Measurements from ENCODE around the gene PTH2. TPM values are rescaled to one million over a fixed set of nuclear protein-coding genes. Genes with fewer than 3 reads are reported as not detected.

Gene PTH2
- total RNA-seq, 2 experiments from 2014 or later, result not detected

GRCh38 chr19:49443366-49444099 lies 20.3 kb upstream of the PTH2 start:
- H3K4me1 Mint-ChIP-seq, result peaks cover 51% of the 10 kb centered on the region
- CTCF ChIA-PET, result interaction anchor here (0.6 to 2.8 kb wide), 22 partner anchors 8 to 222 kb away, joined by 3 to 39 read pairs (median 4); partner anchors contain the start of genes ALDH16A1 and PIH1D1

DNA sequence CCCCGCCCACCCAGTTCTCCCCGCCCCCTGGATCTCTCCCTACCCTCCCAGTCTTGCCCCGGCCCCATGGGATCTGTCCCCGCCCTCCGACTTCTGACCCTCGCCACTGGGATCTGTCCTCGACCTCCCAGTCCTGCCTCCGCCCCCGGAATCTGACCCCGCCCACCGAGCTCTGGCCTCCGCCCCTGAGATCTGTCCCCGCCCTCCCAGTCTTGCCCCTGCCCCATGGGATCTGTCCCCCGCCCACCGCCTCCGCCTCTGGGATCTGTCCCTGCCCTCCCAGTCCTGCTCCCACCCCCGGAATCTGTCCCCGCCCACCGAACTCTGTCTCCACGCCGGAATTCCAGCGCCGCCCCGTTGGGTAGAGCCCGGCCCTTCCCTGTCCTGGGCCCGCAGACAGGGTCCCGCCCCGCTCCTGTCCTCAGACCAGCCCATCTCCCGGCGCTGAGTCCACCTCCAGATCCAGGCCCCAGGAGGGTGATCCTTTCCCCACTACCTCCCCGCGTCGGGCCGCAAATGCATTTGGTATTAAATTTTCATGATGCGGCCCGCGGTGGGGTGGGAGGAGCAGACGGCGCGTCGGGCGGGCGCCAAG lies 19.6 kb upstream of the PTH2 start:
- Mint-ChIP-seq H3K4me1 (peaks cover 45% of the 10 kb centered on the region), H3K4me3 (peak overlapping the region; percentile 78), H3K27ac (peak overlapping the region; percentile 80), H3K27me3 (peaks cover 42% of the 10 kb centered on the region), H3K36me3 (peaks cover 6% of the 10 kb centered on the region), H3K9me3 (ENCODE audit: low read depth) (no peaks in the 10 kb centered on the region)
- CTCF ChIA-PET, result interaction anchor here (0.6 to 2.6 kb wide), 17 partner anchors 9 to 222 kb away, joined by 3 to 31 read pairs (median 4); partner anchors contain the start of gene PIH1D1
- ATAC-seq, result peak; percentile 50
- peak; percentile 86 for DNase-seq

More at GRCh38 chr19:49443366-49444099, 20.3 kb upstream of the PTH2 start:
- Mint-ChIP-seq H3K36me3 (peaks cover 11% of the 10 kb centered on the region), H3K27me3 (peaks cover 36% of the 10 kb centered on the region), H3K27ac (peak overlapping the region; percentile 80), H3K9me3 (ENCODE audit: low read depth) (no peaks in the 10 kb centered on the region), H3K4me3 (peak overlapping the region; percentile 78)
- peak; percentile 96 for DNase-seq
- peak; percentile 85 for ATAC-seq

- ATAC-seq, result no peak
- peaks cover 43% of the 10 kb centered on the region for H3K4me1 Mint-ChIP-seq
- H3K27ac Mint-ChIP-seq, result peak overlapping the region; percentile 80
- H3K9me3 Mint-ChIP-seq (ENCODE audit: low read depth), result no peaks in the 10 kb centered on the region
- peaks cover 6% of the 10 kb centered on the region for H3K36me3 Mint-ChIP-seq
- peak; percentile 56 for DNase-seq
- CTCF ChIA-PET, result interaction anchor here (0.6 to 2.6 kb wide), 15 partner anchors 9 to 180 kb away, joined by 3 to 31 read pairs (median 5); partner anchors contain the start of gene PIH1D1
- peaks cover 48% of the 10 kb centered on the region for H3K27me3 Mint-ChIP-seq
- H3K4me3 Mint-ChIP-seq, result peak overlapping the region; percentile 78
Observed at GRCh38 chr19:49442354-49442753, 19.1 kb upstream of the PTH2 start.

GRCh38 chr19:49441960-49442350 lies 18.7 kb upstream of the PTH2 start:
- DNase-seq, result no peak
- H3K27ac Mint-ChIP-seq, result no peak overlapping the region

DNA sequence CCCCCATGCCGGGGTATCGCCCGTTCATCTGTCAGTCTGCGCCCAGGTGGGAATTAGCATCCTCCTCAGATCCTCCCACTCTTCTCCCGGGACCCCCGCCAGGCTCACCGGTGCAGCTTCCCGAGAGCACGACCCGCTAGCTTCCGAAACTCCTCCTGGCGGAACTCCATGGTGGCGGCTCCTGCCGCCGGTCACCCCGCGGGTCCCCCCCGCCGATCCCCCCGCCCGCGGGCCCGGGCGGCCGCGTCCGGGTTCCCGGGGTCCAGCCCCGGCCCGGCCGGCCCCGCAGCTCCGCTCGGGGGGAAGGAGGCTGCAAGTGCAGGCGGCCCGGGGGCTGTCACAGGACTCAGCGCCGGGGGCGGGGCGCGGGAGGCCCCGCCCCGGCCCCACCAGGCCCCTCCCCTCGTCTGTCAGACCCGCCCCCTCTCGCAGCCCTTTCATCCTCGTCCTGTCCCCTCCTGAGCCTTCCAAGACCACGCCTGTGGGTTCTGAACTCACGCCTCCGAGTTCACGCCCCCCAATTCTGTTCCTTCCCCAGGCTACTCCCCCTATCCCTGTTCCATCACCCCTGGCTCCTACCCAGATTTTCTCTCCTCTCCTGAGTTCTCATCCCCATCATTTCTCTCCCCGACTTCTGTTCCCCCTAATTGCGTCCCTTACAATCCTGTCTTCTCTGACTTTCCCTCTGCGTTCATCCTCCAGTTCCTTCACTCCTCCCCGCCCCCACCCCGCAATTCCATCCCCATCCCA lies 18.1 kb upstream of the PTH2 start, which contains the start of gene SLC17A7:
Gene SLC17A7, minus strand, starts transcription at position 318 of the 750 bp plus-strand sequence. Its CDS starts 148 bp downstream, at position 170.
- ATAC-seq (peak; percentile 11), DNase-seq (peak; percentile 70)
- Mint-ChIP-seq H3K4me3 (peak within 1 kb of the TSS; percentile 78), H3K36me3 (no peaks in the 10 kb centered on the region), H3K27ac (no peak within 1 kb of the TSS), H3K9me3 (ENCODE audit: low read depth) (no peaks in the 10 kb centered on the region), H3K4me1 (peaks cover 41% of the 10 kb centered on the region), H3K27me3 (peaks cover 57% of the 10 kb centered on the region)
- CTCF ChIA-PET, result interaction anchor here (0.6 to 2.6 kb wide), 8 partner anchors 13 to 141 kb away, joined by 3 to 31 read pairs (median 4); partner anchors contain the start of gene GFY

More at GRCh38 chr19:49441960-49442350, 18.7 kb upstream of the PTH2 start:
- Mint-ChIP-seq H3K4me1 (peaks cover 41% of the 10 kb centered on the region), H3K4me3 (peak overlapping the region; percentile 78), H3K36me3 (peaks cover 5% of the 10 kb centered on the region), H3K9me3 (ENCODE audit: low read depth) (no peaks in the 10 kb centered on the region), H3K27me3 (peaks cover 52% of the 10 kb centered on the region)
- no peak for ATAC-seq
- CTCF ChIA-PET, result interaction anchor here (0.6 to 2.6 kb wide), 8 partner anchors 13 to 141 kb away, joined by 3 to 31 read pairs (median 7); no protein-coding TSS in a partner anchor

DNA sequence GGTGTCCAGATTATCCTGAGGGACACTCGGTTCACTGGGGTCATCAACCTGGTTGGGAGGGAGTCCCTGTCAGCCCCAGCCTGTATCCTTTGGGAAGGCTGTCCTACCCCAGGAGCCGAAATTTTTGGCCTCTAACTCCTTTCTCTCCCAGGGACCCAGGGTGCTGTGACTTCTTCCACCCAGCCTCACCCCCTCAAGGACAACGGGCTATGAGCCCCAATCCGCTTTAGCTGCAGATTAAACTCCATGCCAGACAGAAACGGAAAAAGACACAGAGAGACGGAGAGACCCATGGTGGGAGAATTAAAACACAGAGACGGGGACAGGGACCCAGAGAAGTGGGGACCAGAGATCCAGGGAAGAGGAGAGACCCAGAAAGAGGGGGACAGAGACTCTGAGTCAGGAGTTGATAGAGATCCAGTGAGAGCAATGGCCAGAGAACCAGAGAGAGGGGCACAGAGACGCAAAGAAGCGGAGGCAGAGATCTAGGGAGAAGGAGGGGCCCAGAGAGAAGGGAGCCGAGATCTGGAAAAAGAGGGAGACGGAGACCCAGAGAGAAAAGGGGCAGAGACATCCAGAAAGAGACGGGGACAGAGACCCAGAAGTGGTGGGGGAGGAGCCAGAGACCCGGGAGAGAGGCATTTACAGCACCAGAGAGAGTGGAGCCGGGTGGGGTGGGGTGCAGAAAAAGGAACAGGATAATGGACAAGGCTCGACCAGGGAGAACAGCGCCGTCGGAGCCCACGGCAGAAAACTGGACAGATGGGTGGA lies 17.4 kb upstream of the PTH2 start:
- ATAC-seq (no peak), DNase-seq (no peak)
- Mint-ChIP-seq H3K4me1 (peaks cover 41% of the 10 kb centered on the region), H3K27ac (no peak overlapping the region), H3K36me3 (no peaks in the 10 kb centered on the region), H3K27me3 (peaks cover 65% of the 10 kb centered on the region), H3K4me3 (peak overlapping the region; percentile 11), H3K9me3 (ENCODE audit: low read depth) (no peaks in the 10 kb centered on the region)
- CTCF ChIA-PET, result interaction anchor here (0.8 to 2.6 kb wide), 5 partner anchors 14 to 49 kb away, joined by 3 to 31 read pairs (median 5); partner anchors contain the start of gene GFY

- H3K4me1 Mint-ChIP-seq, result peaks cover 35% of the 10 kb centered on the region
Observed at GRCh38 chr19:49439836-49440235, 16.6 kb upstream of the PTH2 start.

DNA sequence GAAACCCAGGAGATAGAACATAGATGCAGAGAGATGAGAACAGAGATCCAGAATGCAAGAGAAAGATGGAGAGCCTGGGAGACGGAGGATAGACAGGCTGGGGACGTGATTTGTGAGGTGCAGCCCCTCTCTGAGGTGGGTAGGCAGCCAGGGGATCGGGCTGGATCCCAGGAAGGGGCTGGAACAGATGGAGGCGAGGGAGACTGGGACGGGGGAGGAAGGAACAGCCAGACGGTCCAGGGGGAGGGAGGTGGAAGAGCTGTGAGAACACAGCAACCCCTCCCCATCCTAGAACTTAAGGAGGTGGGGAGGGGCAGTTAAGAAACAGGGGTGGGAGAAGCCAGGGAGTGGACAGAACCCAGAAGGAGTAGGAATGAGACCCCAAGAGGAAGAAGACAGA lies 15.0 kb upstream of the PTH2 start:
- no peak overlapping the region for H3K4me3 Mint-ChIP-seq
- no peaks in the 10 kb centered on the region for H3K9me3 Mint-ChIP-seq (ENCODE audit: low read depth)
- H3K36me3 Mint-ChIP-seq, result no peaks in the 10 kb centered on the region
- H3K27ac Mint-ChIP-seq, result no peak overlapping the region
- CTCF ChIA-PET, result no interaction called here
- H3K4me1 Mint-ChIP-seq, result peaks cover 31% of the 10 kb centered on the region
- no peak for DNase-seq
- peaks cover 88% of the 10 kb centered on the region for H3K27me3 Mint-ChIP-seq
- ATAC-seq, result no peak

More at GRCh38 chr19:49439836-49440235, 16.6 kb upstream of the PTH2 start:
- ATAC-seq (no peak), DNase-seq (no peak)
- Mint-ChIP-seq H3K27me3 (peaks cover 73% of the 10 kb centered on the region), H3K27ac (no peak overlapping the region), H3K36me3 (no peaks in the 10 kb centered on the region), H3K9me3 (ENCODE audit: low read depth) (no peaks in the 10 kb centered on the region), H3K4me3 (no peak overlapping the region)
- CTCF ChIA-PET, result interaction anchor here (0.7 to 1.4 kb wide), 4 partner anchors 15 to 48 kb away, joined by 3 to 4 read pairs (median 3); partner anchors contain the start of gene GFY

GRCh38 chr19:49437231-49437630 lies 14.0 kb upstream of the PTH2 start:
- CTCF ChIA-PET, result interaction anchor here (1.1 to 2.2 kb wide), 4 partner anchors 13 to 211 kb away, joined by 3 to 10 read pairs (median 6); partner anchors contain the start of genes GFY and KASH5
- no peak for ATAC-seq
- H3K27me3 Mint-ChIP-seq, result peaks cover 95% of the 10 kb centered on the region
- H3K4me3 Mint-ChIP-seq, result no peak overlapping the region
- H3K9me3 Mint-ChIP-seq (ENCODE audit: low read depth), result no peaks in the 10 kb centered on the region
- H3K4me1 Mint-ChIP-seq, result peaks cover 29% of the 10 kb centered on the region
- H3K36me3 Mint-ChIP-seq, result no peaks in the 10 kb centered on the region
- no peak overlapping the region for H3K27ac Mint-ChIP-seq
- DNase-seq, result no peak

DNA sequence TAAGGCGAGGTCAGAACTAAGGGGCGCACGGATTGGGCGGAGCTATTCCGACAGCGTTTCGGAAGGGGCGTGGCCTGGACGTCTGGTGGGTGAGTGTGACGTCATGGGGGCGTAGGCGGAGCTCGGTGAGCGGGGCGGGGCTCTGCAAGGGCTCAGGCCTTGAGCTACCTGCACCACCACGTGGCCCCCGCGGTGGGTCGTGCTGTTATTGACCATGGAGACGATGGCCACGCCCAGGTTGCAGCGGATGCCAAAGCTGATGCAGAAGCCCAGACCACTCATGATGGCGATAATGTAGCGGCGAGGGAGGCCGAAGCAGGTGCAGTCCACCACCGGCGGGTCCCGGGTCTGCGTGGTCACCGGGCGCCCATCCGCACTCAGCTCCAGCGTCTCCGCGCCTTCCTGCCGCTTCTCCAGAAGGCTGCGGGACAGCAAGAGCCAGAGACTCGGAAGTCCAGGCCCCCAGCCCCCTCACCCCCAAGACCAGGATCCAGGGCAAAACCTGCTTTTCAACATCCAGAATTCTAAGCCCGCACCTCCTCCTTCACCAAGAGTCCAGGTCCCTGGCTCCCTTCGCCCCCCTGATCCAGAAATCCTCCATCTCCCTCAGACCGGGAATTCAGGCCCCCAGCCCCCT lies 13.3 kb upstream of the PTH2 start:
- CTCF ChIA-PET, result interaction anchor here (0.6 to 2.2 kb wide), 12 partner anchors 10 to 211 kb away, joined by 3 to 10 read pairs (median 4); partner anchors contain the start of genes GFY, KASH5 and PIH1D1
- Mint-ChIP-seq H3K27me3 (peaks cover 93% of the 10 kb centered on the region), H3K36me3 (peaks cover 3% of the 10 kb centered on the region), H3K4me1 (peaks cover 25% of the 10 kb centered on the region), H3K4me3 (peak overlapping the region; percentile 39), H3K27ac (no peak overlapping the region), H3K9me3 (ENCODE audit: low read depth) (no peaks in the 10 kb centered on the region)
- ATAC-seq, result peak; percentile 61
- peak; percentile 84 for DNase-seq

DNA sequence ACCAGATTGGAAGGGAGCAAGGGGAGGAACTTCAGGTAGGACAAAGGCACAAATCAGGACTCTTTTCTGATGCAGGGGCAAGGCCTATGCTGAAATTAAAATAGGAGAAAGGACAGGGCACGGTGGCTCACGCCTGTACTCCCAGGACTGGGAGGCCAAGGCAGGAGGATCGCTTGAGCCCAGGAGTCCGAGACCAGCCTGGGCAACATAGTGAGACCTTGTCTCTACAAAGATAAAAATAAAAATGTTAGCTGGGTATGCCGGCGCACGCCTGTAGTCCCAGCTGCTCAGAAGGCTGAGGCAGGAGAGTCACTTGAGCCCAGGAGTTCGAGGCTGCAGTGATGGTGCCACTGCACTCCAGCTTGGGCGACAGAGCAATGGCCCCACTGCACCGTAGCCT lies 12.4 kb upstream of the PTH2 start:
- CTCF ChIA-PET, result interaction anchor here (0.9 to 2.2 kb wide), 10 partner anchors 9 to 134 kb away, joined by 3 to 7 read pairs (median 4); partner anchors contain the start of genes GFY and KASH5
- H3K4me1 Mint-ChIP-seq, result peaks cover 25% of the 10 kb centered on the region
- H3K9me3 Mint-ChIP-seq (ENCODE audit: low read depth), result no peaks in the 10 kb centered on the region
- no peak overlapping the region for H3K4me3 Mint-ChIP-seq
- DNase-seq, result no peak
- ATAC-seq, result no peak
- no peak overlapping the region for H3K27ac Mint-ChIP-seq
- H3K27me3 Mint-ChIP-seq, result peaks cover 96% of the 10 kb centered on the region
- peaks cover 3% of the 10 kb centered on the region for H3K36me3 Mint-ChIP-seq
